8988T (cell line): ENCODE measurements around the gene SLC4A8.

Experiments
- DNase-seq: peaks from one replicate; pipeline ENCODE4 v3.0.0; 2011

SLC4A8 gene

GRCh38 chr12:51395283-51396230, 29.1 kb upstream of the SLC4A8 start:
- no peak for DNase-seq

GRCh38 chr12:51397670-51398069, 27.0 kb upstream of the SLC4A8 start:
- DNase-seq: no peak

- DNase-seq: no peak
Measured at GRCh38 chr12:51399891-51400290, 24.7 kb upstream of the SLC4A8 start.

- DNase-seq: no peak
Measured at GRCh38 chr12:51401020-51401419, 23.6 kb upstream of the SLC4A8 start.

- no peak for DNase-seq
Measured at GRCh38 chr12:51401486-51401885, 23.1 kb upstream of the SLC4A8 start.

GRCh38 chr12:51401900-51402299, 22.7 kb upstream of the SLC4A8 start:
- DNase-seq: no peak

GRCh38 chr12:51403159-51403558, 21.5 kb upstream of the SLC4A8 start:
- no peak for DNase-seq

- no peak for DNase-seq
Measured at GRCh38 chr12:51403681-51404136, 20.9 kb upstream of the SLC4A8 start.

GRCh38 chr12:51404627-51405026, 20.0 kb upstream of the SLC4A8 start:
- DNase-seq: no peak

GRCh38 chr12:51405801-51406207, 18.8 kb upstream of the SLC4A8 start:
- no peak for DNase-seq

- DNase-seq: no peak
Measured at GRCh38 chr12:51406290-51406689, 18.3 kb upstream of the SLC4A8 start.

GRCh38 chr12:51406859-51407258, 17.8 kb upstream of the SLC4A8 start:
- DNase-seq: no peak

GRCh38 chr12:51407604-51408003, 17.0 kb upstream of the SLC4A8 start:
- no peak for DNase-seq

GRCh38 chr12:51409846-51410245, 14.8 kb upstream of the SLC4A8 start:
- DNase-seq: no peak

- DNase-seq: no peak
Measured at GRCh38 chr12:51413149-51413548, 11.5 kb upstream of the SLC4A8 start.

GRCh38 chr12:51413791-51414190, 10.8 kb upstream of the SLC4A8 start:
- DNase-seq: no peak

- DNase-seq: no peak
Measured at GRCh38 chr12:51415931-51416330, 8.7 kb upstream of the SLC4A8 start.

- DNase-seq: no peak
Measured at GRCh38 chr12:51417826-51418225, 6.8 kb upstream of the SLC4A8 start.

- no peak for DNase-seq
Measured at GRCh38 chr12:51419425-51420193, 5.0 kb upstream of the SLC4A8 start.

- DNase-seq: no peak
Measured at GRCh38 chr12:51421266-51421884, 3.3 kb upstream of the SLC4A8 start.

- no peak for DNase-seq
Measured at GRCh38 chr12:51424094-51424661, 453 bp upstream of the SLC4A8 start.

- no peak for DNase-seq
Measured at GRCh38 chr12:51428256-51428655, 3.6 kb downstream of the SLC4A8 start.

GRCh38 chr12:51429700-51430099, 5.1 kb downstream of the SLC4A8 start:
- no peak for DNase-seq
